ENCODE results near the gene BABAM2.

- TF ChIP-seq CTCF (IDR thresholded peaks at IDR 0.05) (no peak), POLR2A (IDR thresholded peaks at IDR 0.05) (no peak)
Measured at GRCh38 chr2:27955384-27956161, 65.0 kb downstream of the BABAM2 start.

All from right lobe of liver (tissue), 4 donors.